Activated T-cell treated with anti-CD3 and anti-CD28 coated beads for 48 hours (primary cell): ENCODE data around the gene IQGAP1.
"Not testable (repeated sequence)": the region's sequence is repeated elsewhere in the genome, so short reads cannot be mapped to it uniquely, and the experiment has no call there.

ENCODE experiments used
- DNase-seq: peaks from one replicate; pipeline ENCODE4 v3.0.0-alpha.2; 2020; ENCODE audit warnings: low read depth

IQGAP1 gene

DNA sequence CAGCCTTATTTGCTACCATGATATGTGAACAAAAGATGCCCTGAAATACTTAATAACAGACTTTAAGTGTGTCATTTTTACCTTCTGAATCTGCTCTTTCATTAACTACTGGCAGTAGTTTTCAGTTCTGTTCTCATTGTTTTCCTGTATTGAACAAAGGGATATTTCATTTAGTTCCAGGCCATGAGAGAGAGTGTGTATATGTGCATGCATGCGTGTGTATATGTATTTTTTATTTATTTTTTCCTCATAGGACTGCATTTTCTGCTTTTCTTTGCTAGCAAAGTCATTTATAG, 94.9 kb downstream of the IQGAP1 start:
- DNase-seq: no peak

DNA sequence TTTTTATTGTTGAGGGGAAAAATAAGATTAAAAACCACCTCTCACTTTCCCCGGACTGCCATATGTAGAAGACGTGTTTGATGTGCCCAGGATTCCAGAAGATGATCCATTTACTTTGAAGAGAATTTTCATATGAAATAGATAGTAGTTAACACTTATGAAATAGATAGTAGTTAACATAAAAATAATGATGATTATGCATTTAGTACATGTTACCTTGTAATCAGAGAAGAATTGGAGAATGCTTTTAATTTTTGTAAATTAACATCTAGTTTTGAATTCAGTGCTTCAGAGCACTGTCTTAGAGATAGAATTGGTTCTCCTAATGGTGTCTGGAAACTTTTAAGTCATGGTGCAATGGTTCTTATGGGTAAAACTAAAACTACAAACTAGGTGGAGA, 95.6 kb downstream of the IQGAP1 start:
- no peak for DNase-seq

DNA sequence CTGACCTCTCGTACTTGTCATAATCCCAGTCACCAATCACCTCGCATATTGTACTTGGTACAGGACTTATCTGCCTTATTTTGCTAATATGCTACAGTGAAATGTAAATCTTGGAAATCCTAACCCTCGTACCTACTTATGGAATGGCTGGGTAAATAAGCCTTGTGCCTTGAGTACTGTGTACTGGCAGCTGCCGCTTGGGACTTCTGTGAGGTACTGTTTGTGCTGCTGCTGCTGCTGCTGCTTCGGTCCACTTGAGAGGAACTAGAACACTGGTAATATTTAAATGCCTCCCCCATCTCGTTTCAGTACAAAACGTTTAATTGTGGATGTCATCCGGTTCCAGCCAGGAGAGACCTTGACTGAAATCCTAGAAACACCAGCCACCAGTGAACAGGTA, 99.1 kb downstream of the IQGAP1 start:
- no peak for DNase-seq

DNA sequence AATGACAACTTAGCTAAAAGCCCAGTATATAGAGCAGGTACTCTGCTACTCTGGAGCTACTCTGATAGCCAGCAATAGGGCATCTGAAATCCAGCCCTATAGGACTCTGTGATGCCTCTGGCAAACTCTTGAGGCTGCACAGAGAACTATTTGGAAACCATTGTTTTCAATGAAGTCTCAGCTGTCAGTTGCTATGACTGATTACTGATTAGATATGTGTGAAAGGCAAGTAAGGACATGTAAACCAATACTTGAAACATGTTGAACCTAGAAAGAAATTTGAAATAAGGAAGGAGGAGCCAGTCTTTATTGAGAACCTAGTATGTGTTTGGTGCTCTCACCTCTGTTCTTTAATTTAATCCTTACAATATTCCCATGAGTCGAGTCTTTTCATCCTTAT, 101.5 kb downstream of the IQGAP1 start:
- no peak for DNase-seq

GRCh38 chr15:90489944-90490343, 101.9 kb downstream of the IQGAP1 start:
- no peak for DNase-seq

- DNase-seq: no peak
These were observed 105.6 kb downstream of the IQGAP1 start for GRCh38 chr15:90493647-90494046.

GRCh38 chr15:90495067-90495466, 107.0 kb downstream of the IQGAP1 start:
- no peak for DNase-seq

DNA sequence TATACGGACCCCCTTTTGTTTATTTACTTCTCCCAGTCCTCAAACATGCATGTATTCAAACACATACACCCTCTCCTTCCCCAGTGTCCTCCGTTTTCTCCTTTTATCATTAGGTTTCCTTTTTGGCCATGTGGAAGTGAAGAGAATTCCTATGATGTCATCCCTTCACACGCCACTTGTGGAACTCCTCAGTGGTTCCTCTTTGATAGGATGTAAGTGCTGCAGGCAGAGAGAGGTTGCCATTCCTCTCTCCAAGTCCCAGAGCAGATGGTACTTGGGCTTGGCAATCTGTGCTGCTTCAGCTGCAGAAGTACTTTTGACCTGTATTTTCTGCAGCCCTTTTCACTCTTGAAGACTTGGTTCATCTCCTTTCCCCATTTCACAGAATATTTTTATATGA, 108.7 kb downstream of the IQGAP1 start:
- DNase-seq: no peak

DNA sequence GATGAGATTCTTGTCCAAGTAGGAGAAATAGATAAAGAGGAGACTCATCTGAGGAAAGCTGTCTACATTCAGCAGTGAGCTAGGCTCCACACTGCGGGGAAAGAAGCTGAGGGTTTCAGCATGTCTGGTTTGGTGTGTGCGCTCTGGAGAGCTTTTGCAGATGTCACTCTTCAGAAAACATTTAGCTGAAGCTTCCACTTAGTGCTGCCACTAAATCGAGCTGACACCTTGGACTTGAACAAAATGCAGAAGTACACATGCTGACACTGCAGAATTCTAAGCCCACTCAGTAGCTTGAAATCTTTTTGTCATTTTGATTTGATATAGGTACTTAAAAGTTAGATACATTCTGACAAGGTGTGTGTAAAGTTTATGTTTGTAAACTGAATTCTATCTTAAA, 109.3 kb downstream of the IQGAP1 start:
- DNase-seq: no peak

DNA sequence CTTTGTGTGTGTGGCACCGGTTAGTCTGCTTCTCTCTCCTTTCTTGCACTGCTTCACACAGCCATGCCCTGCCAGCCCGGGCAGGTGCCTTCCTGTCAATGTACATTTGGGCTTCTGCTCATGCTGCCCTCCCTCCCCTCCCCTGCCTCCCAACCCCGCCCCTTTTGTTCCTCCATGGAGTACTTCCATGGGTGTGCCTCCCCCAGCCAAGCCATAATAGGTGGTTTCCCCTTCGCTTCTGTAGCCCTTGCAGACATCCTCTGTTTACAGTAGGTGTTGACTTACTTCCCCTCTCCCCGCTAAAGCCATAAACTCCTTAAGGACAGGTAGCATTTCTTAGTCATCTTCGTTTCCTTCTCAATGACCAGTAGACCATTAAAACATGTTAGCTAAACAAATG, 109.9 kb downstream of the IQGAP1 start:
- no peak for DNase-seq

DNA sequence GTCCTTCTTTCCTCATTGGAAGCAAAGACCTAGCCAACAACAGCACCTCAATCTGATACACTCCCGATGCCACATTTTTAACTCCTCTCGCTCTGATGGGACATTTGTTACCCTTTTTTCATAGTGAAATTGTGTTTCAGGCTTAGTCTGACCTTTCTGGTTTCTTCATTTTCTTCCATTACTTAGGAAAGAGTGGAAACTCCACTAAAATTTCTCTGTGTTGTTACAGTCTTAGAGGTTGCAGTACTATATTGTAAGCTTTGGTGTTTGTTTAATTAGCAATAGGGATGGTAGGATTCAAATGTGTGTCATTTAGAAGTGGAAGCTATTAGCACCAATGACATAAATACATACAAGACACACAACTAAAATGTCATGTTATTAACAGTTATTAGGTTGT, 112.1 kb downstream of the IQGAP1 start:
- no peak for DNase-seq

DNA sequence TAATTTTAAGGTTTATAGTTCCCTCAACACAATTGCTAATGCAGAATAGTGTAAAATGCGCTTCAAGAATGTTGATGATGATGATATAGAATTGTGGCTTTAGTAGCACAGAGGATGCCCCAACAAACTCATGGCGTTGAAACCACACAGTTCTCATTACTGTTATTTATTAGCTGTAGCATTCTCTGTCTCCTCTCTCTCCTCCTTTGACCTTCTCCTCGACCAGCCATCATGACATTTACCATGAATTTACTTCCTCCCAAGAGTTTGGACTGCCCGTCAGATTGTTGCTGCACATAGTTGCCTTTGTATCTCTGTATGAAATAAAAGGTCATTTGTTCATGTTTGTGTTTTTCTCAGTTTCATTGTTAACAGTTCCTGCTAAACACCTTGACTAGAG, 113.9 kb downstream of the IQGAP1 start:
- DNase-seq: no peak

- DNase-seq: not testable (repeated sequence)
These were observed 122.7 kb downstream of the IQGAP1 start for GRCh38 chr15:90510781-90511180.

DNA sequence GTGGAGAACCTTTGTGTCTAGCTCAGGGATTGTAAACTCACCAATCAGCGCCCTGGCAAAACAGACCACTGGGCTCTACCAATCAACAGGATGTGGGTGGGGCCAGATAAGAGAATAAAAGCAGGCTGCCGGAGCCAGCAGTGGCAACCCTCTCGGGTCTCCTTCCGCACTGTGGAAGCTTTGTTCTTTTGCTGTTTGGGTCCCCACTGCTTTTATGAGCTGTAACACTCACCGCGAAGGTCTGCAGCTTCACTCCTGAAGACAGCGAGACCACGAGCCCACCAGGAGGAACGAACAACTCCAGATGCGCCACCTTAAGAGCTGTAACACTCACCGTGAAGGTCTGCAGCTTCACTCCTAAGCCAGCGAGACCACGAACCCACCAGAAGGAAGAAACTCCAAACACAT, 123.2 kb downstream of the IQGAP1 start:
- peak; percentile 8 for DNase-seq

DNA sequence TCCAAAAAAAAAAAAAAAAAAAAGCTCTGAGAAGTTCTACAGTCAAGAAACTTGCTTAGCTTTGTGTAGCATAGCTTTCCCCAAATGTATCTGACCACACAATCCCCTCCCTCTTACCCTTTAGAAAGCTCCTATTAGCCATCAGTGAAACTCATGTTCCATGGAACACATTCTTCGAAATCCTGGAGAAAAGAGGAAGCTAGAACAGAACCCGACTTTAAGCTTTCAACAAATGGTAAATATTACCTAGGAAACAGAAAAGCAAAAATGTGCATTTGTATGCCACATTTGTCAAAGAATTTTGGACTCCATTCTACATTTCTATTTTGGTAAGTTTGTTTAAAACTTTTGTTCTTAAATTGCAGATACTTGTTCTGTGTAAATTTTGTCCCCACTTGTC, 124.2 kb downstream of the IQGAP1 start:
- no peak for DNase-seq

DNA sequence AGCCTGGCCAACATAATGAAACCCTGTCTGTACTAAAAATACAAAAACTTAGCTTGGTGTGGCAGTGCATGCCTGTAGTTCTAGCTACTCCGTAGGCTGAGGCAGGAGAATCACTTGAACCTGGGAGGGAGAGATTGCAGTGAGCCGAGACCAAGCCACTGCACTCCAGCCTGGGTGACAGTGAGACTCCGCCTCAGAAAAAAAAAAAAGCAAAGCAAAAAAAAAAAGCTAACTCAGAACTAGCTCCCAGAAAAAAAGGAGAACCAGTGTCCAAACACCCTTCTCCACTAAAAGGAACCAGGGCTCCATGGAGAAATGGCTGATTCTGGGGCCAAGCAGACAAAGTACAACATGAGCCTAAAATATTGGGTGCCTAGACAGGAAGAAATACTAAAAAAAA, 124.9 kb downstream of the IQGAP1 start:
- DNase-seq: no peak

DNA sequence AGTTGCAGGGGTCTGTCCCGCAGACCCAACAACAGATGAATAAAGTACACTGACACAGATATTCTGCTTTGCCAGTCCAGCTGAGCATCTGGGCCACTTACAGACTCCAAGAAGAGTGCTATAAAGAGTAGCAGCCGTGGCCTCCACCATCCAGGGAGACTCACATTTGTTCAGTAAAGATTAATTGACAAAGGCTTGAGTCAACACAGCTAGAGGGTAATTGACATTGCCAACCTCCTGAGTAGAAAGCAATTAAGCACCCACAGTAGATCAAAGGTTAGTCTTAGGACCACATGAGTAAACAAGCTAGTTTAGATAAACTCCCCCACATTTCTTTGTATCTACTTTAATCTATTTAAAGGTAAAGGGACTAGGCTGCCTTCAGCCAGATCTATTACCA, 125.4 kb downstream of the IQGAP1 start:
- DNase-seq: no peak

DNA sequence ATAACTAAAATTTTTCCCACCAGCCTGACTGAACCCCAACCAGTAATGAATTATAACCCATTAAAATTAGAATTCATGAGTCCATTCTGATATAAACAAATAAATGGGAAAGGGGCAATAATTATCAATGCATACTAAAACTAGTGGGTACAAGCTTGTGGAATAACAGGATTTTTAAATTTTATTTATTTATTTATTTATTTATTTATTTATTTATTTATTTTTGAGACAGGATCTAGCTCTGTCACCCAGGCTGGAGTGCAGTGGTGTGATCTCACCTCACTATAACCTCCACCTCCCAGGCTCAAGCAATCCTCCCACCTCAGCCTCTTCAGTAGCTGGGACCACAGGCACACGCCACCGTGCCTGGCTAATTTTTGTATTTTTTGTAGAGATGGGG, 125.9 kb downstream of the IQGAP1 start:
- DNase-seq: not testable (repeated sequence)

- DNase-seq: no peak
These were observed 131.6 kb downstream of the IQGAP1 start for GRCh38 chr15:90519688-90520087.

DNA sequence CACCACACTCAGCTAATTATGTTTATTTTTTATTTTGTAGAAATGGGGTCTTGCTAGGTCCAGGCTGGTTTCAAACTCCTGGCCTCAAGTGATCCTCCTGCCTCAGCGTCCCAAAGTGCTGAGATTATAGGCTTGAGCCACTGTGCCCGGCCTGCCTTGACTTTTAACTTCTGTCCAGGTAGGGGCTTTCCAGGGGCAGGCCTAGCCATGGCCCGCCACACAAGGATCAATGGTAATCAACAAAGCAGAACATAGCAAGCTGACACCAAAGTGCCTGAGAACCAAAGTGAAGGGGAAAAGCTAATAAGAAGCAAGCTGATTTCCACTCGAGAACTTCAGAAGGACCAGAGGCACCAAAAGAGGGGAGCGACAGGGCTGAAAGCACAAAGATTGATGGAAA, 132.3 kb downstream of the IQGAP1 start:
- no peak for DNase-seq

DNA sequence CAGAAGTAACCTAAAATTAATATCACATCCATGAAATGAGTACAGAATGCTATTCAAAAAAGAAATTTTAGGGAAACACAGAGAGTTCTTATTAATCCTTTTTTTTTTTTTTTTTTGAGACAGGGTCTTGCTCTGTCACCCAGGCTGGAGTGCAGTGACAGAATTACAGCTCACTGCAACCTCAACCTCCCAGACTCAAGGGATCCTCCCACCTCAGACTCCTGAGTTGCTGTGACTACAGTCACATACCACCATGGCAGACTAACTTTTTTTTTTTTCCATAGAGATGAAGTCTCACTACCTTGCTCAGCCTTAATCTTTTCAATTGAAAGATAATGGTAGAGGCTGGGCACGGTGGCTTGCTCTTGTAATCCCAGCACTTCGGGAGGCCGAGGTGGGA, 135.3 kb downstream of the IQGAP1 start:
- no peak for DNase-seq

DNA sequence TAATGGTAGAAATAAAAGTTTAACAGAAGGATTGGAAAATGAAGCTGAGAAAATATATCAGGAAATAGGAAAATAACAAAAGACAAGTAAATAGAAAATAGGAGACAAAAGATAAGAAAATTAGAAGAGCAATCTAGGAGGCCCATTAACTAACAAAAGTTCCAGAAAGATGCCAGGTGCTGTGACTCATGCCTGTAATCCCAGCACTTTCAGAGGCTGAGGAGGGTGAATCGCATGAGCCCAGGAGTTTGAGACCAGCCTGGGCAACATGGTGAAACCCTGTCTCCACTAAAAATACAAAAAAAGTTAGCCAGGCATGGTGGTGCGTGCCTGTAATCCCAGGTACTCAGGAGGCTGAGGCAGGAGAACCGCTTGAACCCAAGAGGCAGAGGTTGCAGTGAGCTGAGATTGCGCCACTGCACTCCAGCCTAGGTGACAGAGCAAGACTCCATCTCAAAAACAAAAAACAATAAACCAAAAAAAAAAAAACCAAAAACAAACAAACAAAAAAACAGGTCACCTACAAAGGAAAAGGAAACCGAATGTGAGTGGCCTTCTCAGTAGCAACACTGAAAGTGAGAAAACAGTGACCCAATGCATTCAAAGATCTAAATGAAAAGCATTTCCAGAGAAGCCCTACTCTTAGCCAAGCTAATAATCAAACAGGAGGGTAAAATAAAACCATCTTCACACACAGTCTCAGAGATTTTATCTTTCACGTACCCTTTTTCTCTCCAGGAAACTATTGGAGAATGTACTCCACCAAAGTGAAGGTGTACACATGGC, 136.2 kb downstream of the IQGAP1 start:
- DNase-seq: not testable (repeated sequence)

DNA sequence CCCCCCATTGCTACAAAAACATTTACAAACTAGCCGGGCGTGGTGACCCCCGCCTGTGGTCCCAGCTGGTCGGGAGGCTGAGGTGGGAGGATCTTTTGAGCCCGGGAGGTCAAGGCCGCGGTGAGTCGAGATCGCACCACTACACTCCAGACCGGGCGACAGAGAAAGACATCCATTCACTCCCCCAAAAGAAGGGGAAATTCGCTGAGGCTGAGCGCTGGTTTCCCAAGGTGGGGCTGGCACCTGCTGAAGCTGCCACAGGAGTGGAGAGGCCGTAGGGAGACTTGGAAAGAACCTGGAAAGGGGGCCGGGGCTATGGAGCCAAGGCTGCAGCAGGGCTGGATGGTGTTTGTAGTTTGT, 140.9 kb downstream of the IQGAP1 start:
- no peak for DNase-seq

DNA sequence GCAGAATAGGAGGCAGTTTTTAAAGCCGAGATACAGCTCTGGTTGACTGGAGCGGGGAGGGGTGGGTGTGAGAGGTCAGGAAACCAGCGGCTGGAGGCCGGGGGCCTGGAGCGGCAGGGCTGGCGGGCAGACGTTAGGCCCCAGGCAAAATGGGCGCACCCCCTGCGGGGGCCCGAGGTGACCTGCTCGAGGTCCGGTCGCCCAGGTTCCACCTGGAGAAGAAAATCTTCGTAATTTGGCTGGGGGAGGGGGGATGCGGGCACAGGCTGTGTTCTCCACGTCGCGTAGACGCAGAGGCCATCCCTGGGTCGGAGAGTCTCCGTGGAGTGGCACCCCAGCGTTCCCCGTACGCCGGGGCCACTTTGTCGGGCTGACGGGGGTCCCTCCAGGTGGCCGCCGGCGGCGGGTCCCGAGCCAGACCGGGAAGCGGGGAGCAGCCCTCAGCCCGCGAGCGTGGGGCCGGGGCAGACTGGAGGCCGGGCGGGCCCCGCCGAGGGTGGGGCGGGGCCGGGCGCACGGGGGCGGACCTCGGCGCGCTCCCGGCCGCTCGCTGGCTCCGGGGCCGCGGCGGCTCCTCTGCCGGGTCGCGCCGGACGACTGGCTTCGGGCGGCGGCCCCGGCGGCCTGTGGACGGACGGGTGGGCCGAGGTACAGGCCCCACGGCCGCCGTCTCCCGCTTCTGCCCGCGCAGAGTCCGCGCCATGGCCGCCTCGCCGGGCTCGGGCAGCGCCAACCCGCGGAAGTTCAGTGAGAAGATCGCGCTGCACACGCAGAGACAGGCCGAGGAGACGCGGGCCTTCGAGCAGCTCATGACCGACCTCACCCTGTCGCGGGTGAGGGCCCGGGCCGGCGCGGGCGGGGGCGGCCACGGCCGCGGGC, 141.6 kb downstream of the IQGAP1 start, which contains the start of gene CRTC3:
TSS of gene CRTC3 (plus strand) at position 553 of the 879 bp plus-strand sequence. CDS start at position 702, 149 bp downstream.
- DNase-seq: peak; percentile 46
